ENCODE data around the gene CD99L2.

CD99L2 gene

DNA sequence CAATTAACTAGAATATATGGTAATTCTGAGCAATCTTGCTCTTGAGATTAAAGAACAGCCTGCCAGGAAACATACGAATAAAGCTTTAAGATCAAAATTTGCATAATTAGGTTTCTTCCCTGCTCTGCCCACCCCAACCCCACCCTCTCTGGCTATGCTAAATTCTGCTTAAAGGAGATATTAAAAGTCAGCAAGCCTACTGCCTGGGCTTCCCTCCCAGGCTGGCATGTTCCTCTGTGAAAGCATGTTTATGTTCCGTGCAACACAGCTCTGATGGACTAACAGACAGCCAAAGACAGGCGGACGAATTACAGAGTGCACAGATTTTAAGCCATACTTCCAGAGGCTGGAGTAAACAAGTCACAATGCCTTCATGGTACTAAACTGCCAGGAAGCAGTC is 28.4 kb downstream of the CD99L2 start:
- no peak overlapping the region for H3K27ac ChIP-seq (replicated peaks; ENCODE audit: low read length)
- H3K79me1 ChIP-seq (ENCODE audit: low read depth, low read length) = no peaks in the 10 kb centered on the region
- WGBS, 2 donors (ENCODE audit: extremely low coverage in 2 of 2, insufficient read length in 2 of 2, insufficient replicate concordance in 1 of 2) = no CpG with 5 or more reads among the region's 4 CpGs
- H2AK5ac ChIP-seq (ENCODE audit: low read depth, low read length) = no peak overlapping the region
- H3K23ac ChIP-seq (ENCODE audit: low read depth, low read length, poor library complexity) = no peak overlapping the region
- no peak overlapping the region for H2BK5ac ChIP-seq (ENCODE audit: low read length)
- no peak overlapping the region for H4K91ac ChIP-seq (ENCODE audit: low read depth, low read length, poor library complexity)
- no peak for DNase-seq (ENCODE audit: low spot score)
- H3K36me3 ChIP-seq (replicated peaks in 1 of 2; ENCODE audit: control insufficient read depth in 2 of 2, insufficient read depth in 2 of 2, low read length in 2 of 2) = no peaks in the 10 kb centered on the region
- no peaks in the 10 kb centered on the region for H3K9me3 ChIP-seq (replicated peaks in 1 of 2; ENCODE audit: control insufficient read depth in 2 of 2, insufficient read depth in 1 of 2, low read depth in 1 of 2, low read length in 2 of 2)
- no peak overlapping the region for H2BK12ac ChIP-seq (ENCODE audit: low read length)
- no peak overlapping the region for H3K4me3 ChIP-seq (ENCODE audit: low read length in 2 of 2)
- no peak overlapping the region for H3K14ac ChIP-seq (ENCODE audit: low read length)
- H3K4me2 ChIP-seq (ENCODE audit: insufficient read depth, low read length, poor library complexity, severe bottlenecking) = no peak overlapping the region
- no peak overlapping the region for H2BK120ac ChIP-seq (ENCODE audit: low read depth, low read length)
- peaks cover 0 to 3% (median 0%) of the 10 kb centered on the region in 3 experiments for H3K27me3 ChIP-seq (ENCODE audit: control insufficient read depth in 3 of 3, insufficient read depth in 3 of 3, low read depth in 1 of 3, low read length in 3 of 3)
- H3K18ac ChIP-seq (ENCODE audit: low read length) = no peak overlapping the region
- no peak overlapping the region for H2BK15ac ChIP-seq (ENCODE audit: low read length)
- no peak overlapping the region for H3K4ac ChIP-seq (ENCODE audit: low read length)
- no peak overlapping the region for H2AFZ ChIP-seq (ENCODE audit: low read length)
- H3K9ac ChIP-seq (ENCODE audit: low read depth, low read length, poor library complexity) = no peak overlapping the region
- no peak overlapping the region for H4K8ac ChIP-seq (ENCODE audit: low read depth, low read length)
- peaks cover 1 to 2% of the 10 kb centered on the region in 2 donors for H3K4me1 ChIP-seq (ENCODE audit: control insufficient read depth in 2 of 2, insufficient read depth in 1 of 2, low read depth in 1 of 2, low read length in 2 of 2)

DNA sequence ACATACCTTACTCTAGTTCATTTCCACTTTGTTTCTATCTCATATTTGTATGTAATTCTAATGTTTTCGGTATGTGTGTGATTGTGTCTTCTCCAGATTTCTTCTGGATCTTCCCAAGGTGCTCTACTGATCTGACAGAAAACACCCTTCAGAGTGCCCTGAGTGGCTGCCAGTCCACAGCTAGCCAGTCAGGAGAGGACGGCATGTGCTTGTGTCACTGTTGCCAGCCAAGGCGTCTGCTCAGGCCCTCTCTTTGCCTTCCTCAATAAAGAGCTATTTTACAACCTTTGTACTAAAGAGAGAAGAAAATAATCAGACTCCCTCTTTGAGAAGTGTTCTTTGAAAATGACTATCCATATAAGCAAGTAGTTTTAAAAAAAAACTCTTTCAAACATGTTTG is 29.0 kb downstream of the CD99L2 start:
- Histone ChIP-seq H2AFZ (ENCODE audit: low read length) (no peak overlapping the region), H3K9me3 (replicated peaks in 1 of 2; ENCODE audit: control insufficient read depth in 2 of 2, insufficient read depth in 1 of 2, low read depth in 1 of 2, low read length in 2 of 2) (no peaks in the 10 kb centered on the region), H3K9ac (ENCODE audit: low read depth, low read length, poor library complexity) (no peak overlapping the region), H3K23ac (ENCODE audit: low read depth, low read length, poor library complexity) (no peak overlapping the region), H4K8ac (ENCODE audit: low read depth, low read length) (no peak overlapping the region), H3K18ac (ENCODE audit: low read length) (no peak overlapping the region), H3K4me3 (ENCODE audit: low read length in 2 of 2) (no peak overlapping the region), H4K91ac (ENCODE audit: low read depth, low read length, poor library complexity) (no peak overlapping the region), H3K27me3 (ENCODE audit: control insufficient read depth in 3 of 3, insufficient read depth in 3 of 3, low read depth in 1 of 3, low read length in 3 of 3) (peaks cover 0 to 3% (median 0%) of the 10 kb centered on the region in 3 experiments), H2BK15ac (ENCODE audit: low read length) (no peak overlapping the region), H2BK12ac (ENCODE audit: low read length) (no peak overlapping the region), H3K79me1 (ENCODE audit: low read depth, low read length) (no peaks in the 10 kb centered on the region), H2BK120ac (ENCODE audit: low read depth, low read length) (no peak overlapping the region), H2BK5ac (ENCODE audit: low read length) (no peak overlapping the region), H3K4me1 (ENCODE audit: control insufficient read depth in 2 of 2, insufficient read depth in 1 of 2, low read depth in 1 of 2, low read length in 2 of 2) (peaks cover 1 to 2% of the 10 kb centered on the region in 2 donors), H3K4me2 (ENCODE audit: insufficient read depth, low read length, poor library complexity, severe bottlenecking) (no peak overlapping the region), H3K27ac (replicated peaks; ENCODE audit: low read length) (no peak overlapping the region), H3K14ac (ENCODE audit: low read length) (no peak overlapping the region), H3K4ac (ENCODE audit: low read length) (no peak overlapping the region), H3K36me3 (replicated peaks in 1 of 2; ENCODE audit: control insufficient read depth in 2 of 2, insufficient read depth in 2 of 2, low read length in 2 of 2) (no peaks in the 10 kb centered on the region), H2AK5ac (ENCODE audit: low read depth, low read length) (no peak overlapping the region)
- no peak for DNase-seq (ENCODE audit: low spot score)
- WGBS, 2 donors (ENCODE audit: extremely low coverage in 2 of 2, insufficient read length in 2 of 2, insufficient replicate concordance in 1 of 2) = no CpG with 5 or more reads among the region's 3 CpGs

DNA sequence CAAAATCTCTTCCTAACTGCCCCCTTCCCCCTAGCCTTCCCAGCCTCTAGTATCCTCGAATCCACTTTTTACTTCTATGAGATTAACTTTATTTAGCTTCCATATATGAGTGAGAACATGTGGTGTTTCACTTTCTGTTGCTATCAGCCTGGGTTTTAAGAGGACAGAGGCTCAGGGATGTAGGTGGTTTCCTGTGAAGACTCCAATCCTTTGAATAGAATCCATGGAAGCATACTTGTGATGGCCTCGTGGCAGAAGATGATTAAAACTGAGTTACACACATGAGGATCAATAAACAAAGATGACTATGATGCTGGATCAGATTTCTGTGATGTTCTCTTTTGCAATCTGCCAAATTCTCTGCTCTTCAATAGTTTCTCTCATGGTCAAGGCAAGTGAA is 29.8 kb downstream of the CD99L2 start:
- Histone ChIP-seq H4K91ac (ENCODE audit: low read depth, low read length, poor library complexity) (no peak overlapping the region), H3K27ac (replicated peaks; ENCODE audit: low read length) (no peak overlapping the region), H3K18ac (ENCODE audit: low read length) (no peak overlapping the region), H3K79me1 (ENCODE audit: low read depth, low read length) (no peaks in the 10 kb centered on the region), H3K4me1 (ENCODE audit: control insufficient read depth in 2 of 2, insufficient read depth in 1 of 2, low read depth in 1 of 2, low read length in 2 of 2) (peaks cover 1 to 2% of the 10 kb centered on the region in 2 donors), H2AK5ac (ENCODE audit: low read depth, low read length) (no peak overlapping the region), H3K9ac (ENCODE audit: low read depth, low read length, poor library complexity) (no peak overlapping the region), H3K9me3 (replicated peaks in 1 of 2; ENCODE audit: control insufficient read depth in 2 of 2, insufficient read depth in 1 of 2, low read depth in 1 of 2, low read length in 2 of 2) (no peaks in the 10 kb centered on the region), H3K36me3 (replicated peaks in 1 of 2; ENCODE audit: control insufficient read depth in 2 of 2, insufficient read depth in 2 of 2, low read length in 2 of 2) (no peaks in the 10 kb centered on the region), H2AFZ (ENCODE audit: low read length) (no peak overlapping the region), H3K14ac (ENCODE audit: low read length) (no peak overlapping the region), H3K4me2 (ENCODE audit: insufficient read depth, low read length, poor library complexity, severe bottlenecking) (no peak overlapping the region), H3K4me3 (ENCODE audit: low read length in 2 of 2) (no peak overlapping the region), H2BK120ac (ENCODE audit: low read depth, low read length) (no peak overlapping the region), H3K23ac (ENCODE audit: low read depth, low read length, poor library complexity) (no peak overlapping the region), H2BK12ac (ENCODE audit: low read length) (no peak overlapping the region), H3K4ac (ENCODE audit: low read length) (no peak overlapping the region), H3K27me3 (ENCODE audit: control insufficient read depth in 3 of 3, insufficient read depth in 3 of 3, low read depth in 1 of 3, low read length in 3 of 3) (no peaks in the 10 kb centered on the region), H2BK5ac (ENCODE audit: low read length) (no peak overlapping the region), H4K8ac (ENCODE audit: low read depth, low read length) (no peak overlapping the region), H2BK15ac (ENCODE audit: low read length) (no peak overlapping the region)
- WGBS, 2 donors (ENCODE audit: extremely low coverage in 2 of 2, insufficient read length in 2 of 2, insufficient replicate concordance in 1 of 2) = no CpG with 5 or more reads among the region's 2 CpGs
- DNase-seq (ENCODE audit: low spot score) = no peak

DNA sequence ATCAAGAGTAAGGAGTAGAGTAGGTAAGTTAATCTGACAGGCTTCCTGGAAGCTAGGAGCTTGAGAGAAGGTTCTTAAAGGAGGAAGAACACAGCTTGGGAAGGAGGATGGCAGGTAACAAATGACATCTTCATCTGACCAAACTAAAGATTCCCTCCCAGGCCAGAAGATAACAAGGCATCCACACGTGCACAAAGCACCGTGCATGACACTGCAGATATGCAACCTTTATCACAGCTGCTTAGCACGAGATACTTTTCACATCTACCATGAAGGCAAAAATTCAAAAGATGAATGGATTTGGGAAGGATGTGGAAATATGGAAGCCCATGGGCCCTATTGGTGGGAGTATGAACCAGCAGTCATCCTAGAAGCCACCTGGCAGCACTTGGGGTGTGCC is 34.3 kb downstream of the CD99L2 start:
- Histone ChIP-seq H3K79me1 (ENCODE audit: low read depth, low read length) (no peaks in the 10 kb centered on the region), H2AK5ac (ENCODE audit: low read depth, low read length) (no peak overlapping the region), H3K23ac (ENCODE audit: low read depth, low read length, poor library complexity) (no peak overlapping the region), H3K9me3 (replicated peaks in 1 of 2; ENCODE audit: control insufficient read depth in 2 of 2, insufficient read depth in 1 of 2, low read depth in 1 of 2, low read length in 2 of 2) (peaks cover 0 to 3% of the 10 kb centered on the region in 2 donors), H2BK5ac (ENCODE audit: low read length) (no peak overlapping the region), H3K27me3 (ENCODE audit: control insufficient read depth in 3 of 3, insufficient read depth in 3 of 3, low read depth in 1 of 3, low read length in 3 of 3) (no peaks in the 10 kb centered on the region), H2BK12ac (ENCODE audit: low read length) (no peak overlapping the region), H2BK15ac (ENCODE audit: low read length) (no peak overlapping the region), H3K36me3 (replicated peaks in 1 of 2; ENCODE audit: control insufficient read depth in 2 of 2, insufficient read depth in 2 of 2, low read length in 2 of 2) (no peaks in the 10 kb centered on the region), H4K91ac (ENCODE audit: low read depth, low read length, poor library complexity) (no peak overlapping the region), H3K18ac (ENCODE audit: low read length) (no peak overlapping the region), H2BK120ac (ENCODE audit: low read depth, low read length) (no peak overlapping the region), H3K14ac (ENCODE audit: low read length) (no peak overlapping the region), H3K4ac (ENCODE audit: low read length) (no peak overlapping the region), H4K8ac (ENCODE audit: low read depth, low read length) (no peak overlapping the region), H3K27ac (replicated peaks; ENCODE audit: low read length) (no peak overlapping the region), H3K9ac (ENCODE audit: low read depth, low read length, poor library complexity) (no peak overlapping the region), H3K4me1 (ENCODE audit: control insufficient read depth in 2 of 2, insufficient read depth in 1 of 2, low read depth in 1 of 2, low read length in 2 of 2) (no peaks in the 10 kb centered on the region), H2AFZ (ENCODE audit: low read length) (no peak overlapping the region), H3K4me2 (ENCODE audit: insufficient read depth, low read length, poor library complexity, severe bottlenecking) (no peak overlapping the region), H3K4me3 (ENCODE audit: low read length in 2 of 2) (no peak overlapping the region)
- no peak for DNase-seq (ENCODE audit: low spot score)
- no CpG with 5 or more reads among the region's 3 CpGs for WGBS, 2 donors (ENCODE audit: extremely low coverage in 2 of 2, insufficient read length in 2 of 2, insufficient replicate concordance in 1 of 2)

Measured in neuronal stem cell (in vitro differentiated cells).